GM23248 (cell line): ENCODE measurements around the gene PAXIP1.

ENCODE experiments used
- EZH2 ChIP-seq: fragments of 200-600 bp; sonication (generic); IDR thresholded peaks from 2 replicates; pipeline ENCODE4 v1.6.1; 2018; ENCODE audit warnings: antibody characterized with exemption, mild to moderate bottlenecking; ENCODE audit not compliant: insufficient read depth, poor library complexity, severe bottlenecking
- EZH2phosphoT487 ChIP-seq: fragments of 200-600 bp; sonication (generic); IDR thresholded peaks from 2 replicates; pipeline ENCODE4 v1.6.1; 2018; ENCODE audit warnings: antibody characterized with exemption, moderate library complexity, mild to moderate bottlenecking, low read depth; ENCODE audit not compliant: insufficient read depth

DNA sequence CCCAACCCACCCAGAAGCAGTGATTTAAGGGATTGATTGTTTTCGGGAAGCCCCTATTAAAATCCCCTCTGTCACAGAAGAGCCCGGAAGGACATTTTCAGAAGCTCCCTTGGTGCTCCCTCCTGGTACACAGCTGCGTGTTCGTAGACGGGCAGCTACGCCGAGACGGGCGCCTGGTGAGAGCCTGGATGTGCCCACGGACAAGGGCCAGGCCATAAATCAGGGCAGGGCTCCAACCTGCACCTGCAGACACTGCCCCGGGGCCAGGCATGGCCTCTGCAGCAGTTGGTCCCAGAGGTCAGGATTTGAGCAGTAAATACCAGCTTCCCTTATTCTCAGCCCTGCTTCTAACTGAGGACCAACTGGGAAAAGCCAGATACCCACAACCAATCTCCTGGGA is 106.8 kb downstream of the PAXIP1 start:
- TF ChIP-seq EZH2 = no peak
- TF ChIP-seq EZH2phosphoT487 = no peak
